OCI-LY7 (cell line): ENCODE measurements around the gene KIFC1. TPM values are rescaled to one million over a fixed set of nuclear protein-coding genes. Genes with fewer than 3 reads are reported as not detected.

Source experiments
- BruUV-seq: library from RNA; stranded (reverse); fragments of 400-500 nt; replicated peaks from 2 replicates; lab custom pipeline; 2021; lab: Mats Ljungman, UMichigan
- CTCF ChIA-PET: fragments of 300-600 bp; sonication (Branson Sonifier 250); formaldehyde crosslinking; loops from one replicate; lab custom pipeline; 2022; ENCODE audit warnings: antibody characterized with exemption; ENCODE audit not compliant: unreplicated experiment; lab: Charles Lee
- POLR2A ChIA-PET: fragments of 300-600 bp; sonication (Branson Sonifier 250); formaldehyde crosslinking; loops from one replicate; lab custom pipeline; 2022; ENCODE audit warnings: antibody characterized with exemption; lab: Charles Lee
- DNase-seq: peaks from one replicate; pipeline ENCODE4 v3.0.0-alpha.2; 2015; ENCODE audit warnings: low spot score
- H2AFZ ChIP-seq: fragments of 200-600 bp; sonication (generic), shearing (Covaris generic); 2 replicates; pipeline ENCODE4 v1.6.1; 2014; ENCODE audit warnings: mild to moderate bottlenecking, antibody characterized with exemption, low read length, moderate library complexity
- H3K27ac ChIP-seq: fragments of 200-600 bp; sonication (generic); 2 replicates; pipeline ENCODE4 v1.5.1; 2014; ENCODE audit warnings: mixed run types, low read depth, mild to moderate bottlenecking, moderate library complexity, low read length, inconsistent platforms; ENCODE audit not compliant: poor library complexity, severe bottlenecking
- H3K36me3 ChIP-seq: fragments of 200-600 bp; sonication (generic); 2 replicates; pipeline ENCODE4 v1.6.1; 2014; ENCODE audit warnings: mild to moderate bottlenecking, antibody characterized with exemption, low read length, moderate library complexity, mixed read lengths; ENCODE audit not compliant: insufficient read depth
- H3K4me1 ChIP-seq: fragments of 200-600 bp; sonication (generic); 2 replicates; pipeline ENCODE4 v1.5.1; 2014; ENCODE audit warnings: mild to moderate bottlenecking, low read length; ENCODE audit not compliant: insufficient read depth, poor library complexity, severe bottlenecking
- H3K4me2 ChIP-seq: fragments of 200-600 bp; sonication (generic); 2 replicates; pipeline ENCODE4 v1.6.1; 2014; ENCODE audit warnings: mild to moderate bottlenecking, low read length
- H3K4me3 ChIP-seq: fragments of 200-600 bp; sonication (generic); 2 replicates; pipeline ENCODE4 v1.5.1; 2014; ENCODE audit warnings: mild to moderate bottlenecking, low read depth, low read length; ENCODE audit not compliant: poor library complexity, severe bottlenecking
- H3K79me2 ChIP-seq: fragments of 200-600 bp; sonication (generic); 2 replicates; pipeline ENCODE4 v1.6.1; 2016; ENCODE audit warnings: low read depth, mild to moderate bottlenecking, low read length, moderate library complexity, mixed read lengths; ENCODE audit not compliant: insufficient read depth
- H3K9me2 ChIP-seq: fragments of 200-600 bp; sonication (generic); 2 replicates; pipeline ENCODE4 v1.6.1; 2016; ENCODE audit warnings: mild to moderate bottlenecking, low read length, mixed read lengths; ENCODE audit not compliant: insufficient read depth
- H3K9me3 ChIP-seq: fragments of 200-600 bp; sonication (generic); 2 replicates; pipeline ENCODE4 v1.6.1; 2014; ENCODE audit warnings: mild to moderate bottlenecking, mixed run types, low read length, mixed read lengths
- H4K20me1 ChIP-seq: fragments of 200-600 bp; sonication (generic); 2 replicates; pipeline ENCODE4 v1.6.1; 2014; ENCODE audit warnings: mild to moderate bottlenecking, antibody characterized with exemption, low read length, moderate library complexity, mixed read lengths; ENCODE audit not compliant: insufficient read depth
- EZH2phosphoT487 ChIP-seq: fragments of 200-600 bp; sonication (generic); IDR thresholded peaks from 2 replicates; pipeline ENCODE4 v1.6.1; 2018; ENCODE audit warnings: low read depth, borderline replicate concordance, mild to moderate bottlenecking, mixed run types, antibody characterized with exemption, low read length, moderate library complexity, mixed read lengths
- intact Hi-C: fragments of 100-400 bp; cut with micrococcal nuclease; formaldehyde crosslinking; loops from one replicate; pipeline ENCODE4 v1.10.0; 2022; ENCODE audit not compliant: unreplicated experiment
- total RNA-seq, 2 experiments: library from RNA; depleted of rRNA in 1 of 2; stranded (reverse); fragments of >200 nt in 1 of 2; shearing (Covaris generic) in 1 of 2; gene quantifications; 2 replicates each; pipeline ENCODE4 v1.2.3, GENCODE V29; 2014 to 2022
- TF ChIP-seq, protein P1 (sequence below): fragments of 200-600 bp; sonication (generic); conservative IDR thresholded peaks from 2 replicates; pipeline ENCODE4 v1.5.1; 2014; ENCODE audit warnings: mild to moderate bottlenecking, antibody characterized with exemption, low read length, moderate library complexity, mixed read lengths

The KIFC1 gene
- total RNA-seq, 2 experiments from 2014 or later, result 138 to 167 TPM

- no peaks in the 10 kb centered on the region for H3K9me3 ChIP-seq
- no peaks in the 10 kb centered on the region for H3K9me2 ChIP-seq
- H3K79me2 ChIP-seq, result peaks cover 5% of the 10 kb centered on the region; the same call in 1 of the 2 replicates
- H3K4me1 ChIP-seq, result peaks cover 74% of the 10 kb centered on the region
- intact Hi-C loops, result loop anchor here (5.0 kb wide), 1 partner anchor 152 kb away; the partner anchor contains the start of gene B3GALT4
- ChIA-PET POLR2A (interaction anchor here (1.3 to 1.4 kb wide), 3 partner anchors 12 to 179 kb away, joined by 3 to 4 read pairs (median 3); partner anchors contain the start of gene CUTA), CTCF (no interaction called here)
- BruUV-seq, result no TSS peak
- peak overlapping the region; percentile 68 for H3K4me3 ChIP-seq
- no peaks in the 10 kb centered on the region for H4K20me1 ChIP-seq
- no peak for DNase-seq
- no peaks in the 10 kb centered on the region for H3K36me3 ChIP-seq
- peak overlapping the region; percentile 64 for H3K27ac ChIP-seq
- peak overlapping the region; percentile 98 for H3K4me2 ChIP-seq
- H2AFZ ChIP-seq, result no peak overlapping the region
- no peak for TF ChIP-seq EZH2phosphoT487
- TF ChIP-seq, protein P1, sequence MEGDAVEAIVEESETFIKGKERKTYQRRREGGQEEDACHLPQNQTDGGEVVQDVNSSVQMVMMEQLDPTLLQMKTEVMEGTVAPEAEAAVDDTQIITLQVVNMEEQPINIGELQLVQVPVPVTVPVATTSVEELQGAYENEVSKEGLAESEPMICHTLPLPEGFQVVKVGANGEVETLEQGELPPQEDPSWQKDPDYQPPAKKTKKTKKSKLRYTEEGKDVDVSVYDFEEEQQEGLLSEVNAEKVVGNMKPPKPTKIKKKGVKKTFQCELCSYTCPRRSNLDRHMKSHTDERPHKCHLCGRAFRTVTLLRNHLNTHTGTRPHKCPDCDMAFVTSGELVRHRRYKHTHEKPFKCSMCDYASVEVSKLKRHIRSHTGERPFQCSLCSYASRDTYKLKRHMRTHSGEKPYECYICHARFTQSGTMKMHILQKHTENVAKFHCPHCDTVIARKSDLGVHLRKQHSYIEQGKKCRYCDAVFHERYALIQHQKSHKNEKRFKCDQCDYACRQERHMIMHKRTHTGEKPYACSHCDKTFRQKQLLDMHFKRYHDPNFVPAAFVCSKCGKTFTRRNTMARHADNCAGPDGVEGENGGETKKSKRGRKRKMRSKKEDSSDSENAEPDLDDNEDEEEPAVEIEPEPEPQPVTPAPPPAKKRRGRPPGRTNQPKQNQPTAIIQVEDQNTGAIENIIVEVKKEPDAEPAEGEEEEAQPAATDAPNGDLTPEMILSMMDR, result no peak
These were observed 38.1 kb downstream of the KIFC1 start for GRCh38 chr6:33429750-33430052.

DNA sequence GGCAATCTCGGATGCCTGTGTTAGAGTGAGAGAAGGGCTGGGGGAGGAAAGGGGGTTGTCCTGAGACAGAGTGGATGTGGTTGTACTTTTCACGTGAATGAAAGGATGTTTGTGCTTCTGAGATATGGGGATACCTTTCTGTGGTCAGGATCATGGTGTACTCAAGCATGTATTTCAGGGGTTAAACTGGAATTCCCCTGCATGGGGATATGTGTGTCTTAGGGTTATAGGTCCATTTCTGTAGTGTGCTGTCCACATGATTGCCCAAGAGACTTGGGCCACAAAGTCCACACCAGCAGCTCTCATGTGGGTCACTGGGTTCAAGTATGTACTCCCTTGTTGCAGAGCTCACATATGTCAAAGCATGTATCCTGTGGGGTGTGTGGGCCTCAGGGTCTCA lies 38.7 kb downstream of the KIFC1 start:
- Histone ChIP-seq H3K4me2 (peak overlapping the region; percentile 98), H2AFZ (no peak overlapping the region), H3K4me1 (peaks cover 68% of the 10 kb centered on the region), H3K9me3 (no peaks in the 10 kb centered on the region), H3K79me2 (peaks cover 5% of the 10 kb centered on the region; the same call in 1 of the 2 replicates), H4K20me1 (no peaks in the 10 kb centered on the region), H3K4me3 (peak overlapping the region; percentile 68), H3K27ac (peak overlapping the region; percentile 64), H3K36me3 (peaks cover 4% of the 10 kb centered on the region; the same call in 1 of the 2 replicates), H3K9me2 (no peaks in the 10 kb centered on the region)
- no peak for DNase-seq
- BruUV-seq, result no TSS peak
- POLR2A ChIA-PET, result interaction anchor here (0.6 to 1.7 kb wide), 9 partner anchors 9 to 180 kb away, joined by 3 to 8 read pairs (median 5); partner anchors contain the start of genes CUTA, RPS18, SYNGAP1 and VPS52
- no peak for TF ChIP-seq EZH2phosphoT487
- TF ChIP-seq, protein P1, result no peak
- CTCF ChIA-PET, result interaction anchor here (0.6 to 1.2 kb wide), 2 partner anchors 16 to 20 kb away, joined by 3 to 14 read pairs; no protein-coding TSS in a partner anchor
- intact Hi-C loops, result no loop called here
